SW 1271 (cell line): Measurements from ENCODE around the gene SNRPE.
A peak's percentile ranks its signal among the peaks of the same experiment; 100 is the strongest.
"Not testable (repeated sequence)": the region's sequence is repeated elsewhere in the genome, so short reads cannot be mapped to it uniquely, and the experiment has no call there.

Source experiments
- DNase-seq, 2 experiments: peaks; one replicate each; lab custom pipeline; 2025; lab: John Stamatoyannopoulos, UW

Gene SNRPE

DNA sequence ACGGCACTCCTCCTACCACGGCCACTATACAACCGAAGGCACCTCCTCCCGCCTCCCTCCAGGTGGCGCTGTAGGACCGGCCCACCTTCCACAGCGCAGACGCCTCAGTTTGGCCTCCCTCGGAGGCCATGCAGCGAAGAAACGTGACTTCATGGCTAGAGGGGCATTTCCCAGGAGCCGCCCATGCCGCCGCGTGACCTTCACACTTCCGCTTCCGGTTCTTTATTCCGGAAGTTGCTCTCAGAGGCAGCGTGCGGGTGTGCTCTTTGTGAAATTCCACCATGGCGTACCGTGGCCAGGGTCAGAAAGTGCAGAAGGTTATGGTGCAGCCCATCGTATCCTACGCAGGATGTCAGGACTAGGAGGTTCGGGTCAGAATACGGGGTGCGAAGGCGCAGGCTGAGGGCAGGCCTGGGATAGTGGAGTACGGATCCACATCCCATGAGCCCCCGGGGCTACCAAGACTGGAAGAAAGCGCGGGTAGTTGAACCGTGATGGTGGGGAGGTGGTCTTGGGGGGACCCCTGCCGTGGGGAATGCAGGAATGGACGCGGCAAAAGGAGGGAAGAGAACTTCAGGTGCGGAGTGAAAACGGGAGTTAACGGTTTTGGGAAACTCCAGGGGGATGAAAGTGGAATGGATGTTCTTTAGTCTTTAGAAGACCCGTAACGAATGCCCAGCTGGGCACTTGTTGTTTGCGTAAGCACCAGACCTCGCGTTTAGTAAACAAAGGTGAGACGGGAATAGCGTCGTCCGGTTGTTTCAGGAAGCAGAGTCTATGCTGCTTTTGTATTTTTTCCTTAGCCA lies at the start of gene SNRPE:
Gene SNRPE (plus strand): TSS at position 221 of the 806 bp plus-strand sequence. CDS start 61 bp downstream, at position 282.
- peak; percentile 84 to 93 for DNase-seq

GRCh38 chr1:203813581-203814341 lies 47.6 kb upstream of the SNRPE start:
- no peak for DNase-seq

DNA sequence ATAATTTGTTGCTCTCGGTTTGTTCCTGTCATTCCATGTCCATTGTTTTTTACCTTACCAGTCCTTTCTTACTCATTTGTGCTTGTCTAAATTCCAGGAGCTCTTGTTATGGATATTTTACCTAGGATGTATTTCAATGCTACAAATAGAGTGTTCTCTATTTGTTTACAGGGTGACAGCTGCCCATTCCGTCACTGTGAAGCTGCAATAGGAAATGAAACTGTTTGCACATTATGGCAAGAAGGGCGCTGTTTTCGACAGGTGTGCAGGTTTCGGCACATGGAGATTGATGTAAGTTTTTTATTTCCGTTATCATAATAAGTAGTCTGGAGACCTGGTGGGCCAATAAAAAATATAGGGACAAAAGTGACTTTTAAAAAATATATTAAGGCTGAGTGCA lies 43.0 kb upstream of the SNRPE start:
- no peak for DNase-seq

DNA sequence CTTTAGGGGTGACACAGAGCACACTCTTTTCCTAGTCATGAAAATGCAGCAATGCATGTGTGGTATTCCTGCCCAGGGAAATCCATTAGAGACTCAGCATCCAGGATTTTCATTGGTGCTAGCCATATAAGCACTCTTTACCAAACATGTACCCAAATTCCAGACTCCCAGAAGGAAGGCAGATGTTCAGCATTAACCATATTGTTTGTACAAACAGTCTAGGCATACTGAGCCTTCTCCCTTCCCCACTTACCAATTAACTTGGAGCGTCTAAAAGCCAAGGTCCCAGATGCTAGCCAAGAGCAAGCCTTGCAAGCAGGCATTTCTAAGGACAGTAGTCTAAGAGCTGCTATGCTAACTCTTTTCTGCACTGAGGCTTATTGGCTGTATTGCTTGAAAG lies 38.1 kb upstream of the SNRPE start:
- no peak for DNase-seq

DNA sequence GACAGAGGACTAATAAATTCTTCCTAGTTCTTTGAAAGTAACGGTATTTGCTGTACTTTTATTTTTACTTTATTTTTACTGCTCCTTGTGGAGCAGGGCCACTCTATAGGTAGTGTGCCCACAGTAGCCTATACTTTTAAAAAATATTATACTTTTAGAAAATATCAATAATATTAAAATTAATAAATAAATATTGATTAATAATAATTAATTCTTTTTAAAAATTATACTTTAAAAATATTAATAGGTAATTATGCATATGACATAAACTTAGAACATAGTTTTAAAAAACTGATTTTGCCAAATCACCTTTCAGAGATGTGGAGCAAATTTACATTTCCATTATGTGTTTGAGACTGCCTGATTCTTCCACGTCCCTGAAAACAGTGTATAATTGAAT lies 35.2 kb upstream of the SNRPE start:
- DNase-seq = no peak

- DNase-seq = no peak
These were observed 33.4 kb upstream of the SNRPE start for GRCh38 chr1:203828002-203828401.

- no peak for DNase-seq
These were observed 32.9 kb upstream of the SNRPE start for GRCh38 chr1:203828503-203828902.

- not testable (repeated sequence) for DNase-seq
These were observed 32.2 kb upstream of the SNRPE start for GRCh38 chr1:203829247-203829646.

DNA sequence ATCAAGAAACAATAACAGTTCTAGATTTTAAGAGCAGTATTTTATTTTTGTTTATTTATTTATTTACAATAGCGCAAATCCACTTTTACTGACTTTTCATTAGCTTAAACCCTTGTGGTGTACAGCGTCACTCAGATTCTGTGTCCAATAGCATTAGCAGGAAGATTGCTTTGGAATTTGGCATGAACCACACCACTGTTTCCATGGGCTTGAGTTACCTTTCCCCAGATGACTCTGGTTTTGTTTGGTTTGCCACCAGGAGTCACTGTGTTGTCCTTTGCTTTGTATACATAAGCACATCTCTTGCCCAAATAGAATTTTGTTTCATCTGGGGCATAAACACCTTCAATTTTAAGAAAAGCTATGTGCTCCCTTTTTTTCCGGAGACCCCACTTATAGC lies 25.9 kb upstream of the SNRPE start:
- no peak for DNase-seq

DNA sequence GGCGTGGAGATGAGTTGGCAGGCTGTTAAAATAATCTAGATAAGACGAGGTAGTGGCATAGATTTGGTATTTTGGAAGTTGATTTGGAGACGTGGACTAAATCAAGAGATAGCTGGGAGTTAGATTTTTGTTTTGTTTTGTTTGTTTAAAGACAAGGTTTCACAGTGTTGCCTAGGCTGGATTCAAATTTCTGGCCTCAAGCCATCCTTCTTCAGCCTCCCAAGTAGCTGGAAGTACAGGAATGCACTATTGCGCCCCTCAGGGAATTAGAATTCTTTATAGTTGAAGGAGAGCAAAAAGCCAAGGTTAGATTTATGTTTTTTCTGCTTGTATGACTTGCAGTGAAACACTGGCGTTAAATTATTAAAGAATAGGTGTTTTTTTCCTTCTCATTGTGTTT lies 22.3 kb upstream of the SNRPE start:
- DNase-seq = no peak

DNA sequence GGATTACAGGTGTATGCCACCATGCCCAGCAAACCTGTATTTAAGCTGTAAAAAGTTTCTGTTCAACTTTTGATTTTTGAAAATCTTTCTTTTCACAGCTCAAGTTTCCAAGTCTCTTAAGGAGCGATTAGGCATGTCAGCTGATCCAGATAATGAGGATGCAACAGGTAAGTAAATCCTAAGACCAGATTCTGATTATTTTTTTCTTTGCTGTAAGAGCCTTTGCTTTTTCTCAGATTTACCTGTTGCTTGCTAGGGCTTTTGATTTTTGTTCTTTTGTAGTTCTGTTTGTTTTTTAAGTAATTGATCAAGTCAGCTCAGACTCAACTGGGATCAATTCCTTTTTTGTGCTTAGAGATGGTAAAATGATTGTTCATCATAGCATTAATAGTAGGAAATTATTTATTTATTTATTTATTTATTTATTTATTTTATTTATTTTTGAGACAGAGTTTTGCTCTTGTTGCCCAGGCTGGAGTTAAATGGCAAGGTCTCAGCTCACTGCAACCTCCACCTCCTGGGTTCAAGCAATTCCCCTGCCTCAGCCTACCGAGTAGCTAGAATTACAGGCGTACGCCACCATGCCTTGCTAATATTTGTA lies 21.1 kb upstream of the SNRPE start:
- no peak for DNase-seq

DNA sequence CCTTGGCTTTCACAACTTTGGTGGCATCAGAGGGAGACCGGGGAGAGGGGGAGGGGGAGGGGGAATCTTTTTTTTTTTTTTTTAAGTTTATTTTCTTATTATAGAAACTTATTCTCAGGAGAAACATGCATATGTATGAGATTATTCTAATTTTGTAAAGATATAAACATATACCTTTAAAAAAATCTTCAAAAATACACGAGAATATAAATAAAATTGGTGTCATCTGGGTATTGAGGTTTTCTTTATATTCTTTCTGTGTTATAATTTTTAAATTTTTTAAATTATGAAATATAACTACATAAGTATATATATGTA lies 18.9 kb upstream of the SNRPE start:
- no peak for DNase-seq

DNA sequence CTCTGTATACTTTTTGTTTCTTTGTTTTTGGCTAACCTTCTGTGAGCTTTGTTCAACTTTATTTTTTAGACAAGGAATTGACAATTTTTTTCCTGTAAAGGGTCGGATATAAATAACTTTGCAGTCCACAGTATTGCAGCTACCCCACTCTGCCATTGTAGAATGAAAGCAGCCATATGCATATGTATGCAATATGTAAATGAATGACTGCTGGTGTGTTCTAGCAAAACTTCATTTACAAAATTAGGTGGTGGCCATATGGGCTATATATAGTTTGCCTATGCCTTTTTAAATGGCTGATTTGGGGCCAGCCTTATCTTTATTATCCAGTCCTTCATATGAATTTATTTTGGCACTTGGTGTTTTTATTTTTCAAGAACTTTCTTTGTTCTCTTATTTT lies 18.0 kb upstream of the SNRPE start:
- DNase-seq = no peak

DNA sequence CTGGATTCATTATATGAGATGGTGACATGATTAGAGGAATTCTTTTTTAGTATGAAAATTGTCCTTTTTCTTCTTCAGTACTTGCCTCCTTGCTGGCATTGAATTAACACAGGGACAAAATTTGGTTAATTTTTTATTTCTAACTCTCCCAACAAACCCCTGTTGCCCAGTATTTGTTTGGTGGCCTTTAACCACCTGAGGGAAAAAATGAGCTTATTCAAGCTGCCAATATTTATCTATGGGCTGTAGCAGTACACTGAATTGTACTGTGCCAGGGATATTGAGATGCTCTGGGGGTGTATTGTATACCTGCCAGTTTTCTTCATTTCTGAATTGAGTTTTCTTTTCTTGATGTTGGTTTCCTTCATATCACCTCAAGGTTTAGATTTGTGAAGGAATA lies 8.3 kb upstream of the SNRPE start:
- DNase-seq = not testable (repeated sequence)

GRCh38 chr1:203858055-203858454 lies 3.3 kb upstream of the SNRPE start:
- DNase-seq = peak in 1 of 2 experiments; percentile 42

DNA sequence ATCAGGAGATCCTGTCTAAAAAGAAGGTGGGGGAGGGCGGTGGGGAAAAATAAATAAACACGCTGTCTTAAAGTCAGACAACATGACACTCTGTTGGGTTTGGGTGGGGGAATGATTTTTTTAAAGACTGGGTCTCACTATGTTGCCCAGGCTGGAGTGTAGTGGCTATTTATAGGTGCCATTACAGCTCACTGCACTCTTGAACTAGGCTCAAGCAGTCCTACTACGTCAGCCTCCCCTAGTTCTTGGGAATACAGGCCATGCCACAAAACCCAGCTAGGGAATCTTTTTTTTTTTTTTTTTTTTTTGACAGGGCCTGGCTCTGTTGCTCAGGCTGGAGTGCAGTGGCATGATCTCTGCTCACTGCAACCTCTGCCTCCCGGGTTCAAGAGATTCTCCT lies 2.4 kb upstream of the SNRPE start:
- DNase-seq = no peak

- DNase-seq = no peak
These were observed 888 bp upstream of the SNRPE start for GRCh38 chr1:203860396-203861025.

GRCh38 chr1:203867802-203868201 lies 6.4 kb downstream of the SNRPE start:
- no peak for DNase-seq

DNA sequence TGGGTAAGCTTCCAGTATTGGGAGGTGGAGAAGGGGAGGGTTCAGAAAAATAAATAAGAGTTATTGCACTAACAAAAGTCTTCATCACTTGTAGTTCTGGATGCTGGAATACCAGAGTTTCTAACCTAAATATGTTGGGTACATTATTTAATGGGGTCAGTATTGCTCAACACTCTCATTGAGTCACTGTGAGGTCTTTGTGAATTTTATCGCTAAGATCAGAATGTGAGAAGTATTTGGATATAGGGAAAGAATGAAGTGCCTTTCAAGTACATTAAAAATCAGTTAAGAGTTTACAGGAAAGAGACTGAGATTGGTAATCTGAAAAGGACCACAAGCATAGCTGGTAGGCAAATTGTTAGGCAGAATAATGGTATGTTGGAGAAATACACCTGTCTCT lies 8.8 kb downstream of the SNRPE start:
- DNase-seq = no peak

DNA sequence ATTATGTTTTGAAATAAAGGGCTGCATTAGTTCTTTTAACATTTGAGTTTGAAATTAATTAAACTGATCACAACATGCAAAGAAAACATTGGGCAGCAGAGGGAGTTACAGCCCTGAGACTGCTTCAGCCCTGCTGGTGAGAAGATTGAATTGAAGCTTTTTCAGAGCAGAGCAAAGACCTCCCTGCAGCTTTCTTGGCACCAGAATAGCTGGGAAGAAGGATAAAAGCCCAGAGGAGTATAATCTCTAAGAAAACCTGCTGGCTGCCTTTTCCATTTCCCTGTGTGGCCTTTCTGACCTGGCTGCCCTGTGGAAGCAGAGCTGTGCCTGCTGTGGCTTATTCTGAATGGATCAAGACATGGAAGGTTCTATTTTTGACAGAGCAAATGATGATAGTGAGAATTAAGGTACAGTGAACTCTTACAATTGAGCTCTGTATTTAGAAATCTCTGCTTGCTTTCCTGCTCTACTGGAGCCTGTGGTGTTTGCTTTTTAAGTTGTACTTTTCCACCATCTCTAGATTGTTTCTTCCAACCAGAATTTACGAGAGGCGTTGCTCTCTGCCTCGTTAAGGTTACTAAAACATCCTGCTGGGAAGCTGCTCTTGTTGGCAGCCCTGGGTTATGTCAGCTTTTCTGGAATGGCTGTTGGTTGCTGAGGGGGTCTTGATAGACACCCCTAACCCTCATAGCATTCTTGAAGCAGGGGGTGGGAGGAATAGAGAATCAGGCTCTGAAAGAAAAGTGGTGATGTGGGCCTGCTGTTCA lies 9.9 kb downstream of the SNRPE start:
- peak; percentile 20 to 67 for DNase-seq

GRCh38 chr1:203873094-203873493 lies 11.7 kb downstream of the SNRPE start:
- DNase-seq = no peak

DNA sequence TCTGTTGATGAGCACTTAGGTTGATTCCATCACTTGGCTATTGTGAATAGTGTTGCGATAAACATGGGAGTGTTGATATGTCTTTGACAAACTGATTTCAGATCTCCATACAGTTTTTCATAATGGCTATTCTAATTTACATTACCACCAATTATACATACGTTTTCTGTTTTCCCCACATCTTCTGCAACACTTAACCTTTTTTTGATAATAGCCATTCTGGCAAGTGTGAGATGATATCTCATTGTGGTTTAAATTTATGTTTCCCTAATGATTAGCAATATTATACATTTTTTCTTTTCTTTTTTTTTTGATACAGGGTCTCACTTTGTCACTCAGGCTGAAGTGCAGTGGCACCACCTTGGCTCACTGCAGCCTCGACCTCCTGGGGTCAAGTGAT lies 17.0 kb downstream of the SNRPE start:
- DNase-seq = no peak
